GM21447 (cell line): ENCODE results near the gene VTI1A.

Experiments used
- ATAC-seq: cut with Tn5 transposase; IDR thresholded peaks from one replicate; pipeline ENCODE4 v1.9.1; 2021; ENCODE audit not compliant: unreplicated experiment

Gene VTI1A

GRCh38 chr10:112746329-112746728, 299.3 kb downstream of the VTI1A start:
- no peak for ATAC-seq

- ATAC-seq = no peak
Measured at GRCh38 chr10:112750427-112751167, 303.6 kb downstream of the VTI1A start.

GRCh38 chr10:112751651-112752050, 304.6 kb downstream of the VTI1A start:
- no peak for ATAC-seq

GRCh38 chr10:112752288-112752687, 305.3 kb downstream of the VTI1A start:
- ATAC-seq = no peak

- no peak for ATAC-seq
Measured at GRCh38 chr10:112753961-112754411, 307.0 kb downstream of the VTI1A start.

GRCh38 chr10:112755446-112756234, 308.6 kb downstream of the VTI1A start:
- ATAC-seq = no peak

GRCh38 chr10:112756235-112756527, 309.2 kb downstream of the VTI1A start:
- ATAC-seq = no peak

- no peak for ATAC-seq
Measured at GRCh38 chr10:112758961-112759360, 311.9 kb downstream of the VTI1A start.

- ATAC-seq = no peak
Measured at GRCh38 chr10:112759496-112759895, 312.5 kb downstream of the VTI1A start.

- no peak for ATAC-seq
Measured at GRCh38 chr10:112761256-112761655, 314.2 kb downstream of the VTI1A start.

GRCh38 chr10:112763916-112764520, 317.0 kb downstream of the VTI1A start:
- no peak for ATAC-seq

- no peak for ATAC-seq
Measured at GRCh38 chr10:112765717-112766235, 318.8 kb downstream of the VTI1A start.

- no peak for ATAC-seq
Measured at GRCh38 chr10:112766636-112767035, 319.6 kb downstream of the VTI1A start.

- no peak for ATAC-seq
Measured at GRCh38 chr10:112767156-112767555, 320.1 kb downstream of the VTI1A start.

- no peak for ATAC-seq
Measured at GRCh38 chr10:112768121-112768520, 321.1 kb downstream of the VTI1A start.

GRCh38 chr10:112769081-112769480, 322.1 kb downstream of the VTI1A start:
- ATAC-seq = no peak

- no peak for ATAC-seq
Measured at GRCh38 chr10:112769611-112770370, 322.8 kb downstream of the VTI1A start.

- no peak for ATAC-seq
Measured at GRCh38 chr10:112771733-112772132, 324.7 kb downstream of the VTI1A start.

- ATAC-seq = no peak
Measured at GRCh38 chr10:112773783-112774182, 326.8 kb downstream of the VTI1A start.

- no peak for ATAC-seq
Measured at GRCh38 chr10:112774210-112774609, 327.2 kb downstream of the VTI1A start.

GRCh38 chr10:112774798-112775197, 327.8 kb downstream of the VTI1A start:
- ATAC-seq = no peak
